ENCODE results near the gene MRPL2.

Gene MRPL2
- total RNA-seq, result 1.6 to 3.7 (median 1.9) reads per million in 3 donors

GRCh38 chr6:43059168-43060033 lies at the start of gene MRPL2, which contains the start of gene KLC4:
Gene MRPL2, minus strand, starts transcription at chr6:43059434. Its CDS starts 53 bp downstream, at chr6:43059381.
Gene KLC4, plus strand, starts transcription at chr6:43059631. Its CDS starts 1,705 bp downstream, at chr6:43061336.
- H3K4me3 ChIP-seq (ENCODE audit: insufficient read depth, low read depth, low read length, poor library complexity, severe bottlenecking), result peak within 1 kb of the TSS; percentile 97
- H3K27me3 ChIP-seq (replicated peaks; ENCODE audit: control insufficient read depth, insufficient read depth, low read length, poor library complexity, severe bottlenecking), result no peaks in the 10 kb centered on the region
- peaks cover 22% of the 10 kb centered on the region for H3K4me1 ChIP-seq (ENCODE audit: control insufficient read depth, insufficient read depth, low read length, poor library complexity, severe bottlenecking)
- H3K27ac ChIP-seq (ENCODE audit: insufficient read depth, low read length, poor library complexity, severe bottlenecking), result peak within 1 kb of the TSS; percentile 89
- H3K36me3 ChIP-seq (ENCODE audit: control insufficient read depth, insufficient read depth, low read length), result peaks cover 17% of the 10 kb centered on the region
- peak; percentile 93 to 98 (median 96) for DNase-seq
- no peaks in the 10 kb centered on the region for H3K9me3 ChIP-seq (ENCODE audit: control insufficient read depth, low read length)

- Histone ChIP-seq H3K27ac (ENCODE audit: insufficient read depth, low read length, poor library complexity, severe bottlenecking) (no peak overlapping the region), H3K36me3 (ENCODE audit: control insufficient read depth, insufficient read depth, low read length) (no peaks in the 10 kb centered on the region), H3K9me3 (ENCODE audit: control insufficient read depth, low read length) (no peaks in the 10 kb centered on the region), H3K4me3 (ENCODE audit: insufficient read depth, low read depth, low read length, poor library complexity, severe bottlenecking) (no peak overlapping the region), H3K4me1 (ENCODE audit: control insufficient read depth, insufficient read depth, low read length, poor library complexity, severe bottlenecking) (no peaks in the 10 kb centered on the region), H3K27me3 (replicated peaks; ENCODE audit: control insufficient read depth, insufficient read depth, low read length, poor library complexity, severe bottlenecking) (no peaks in the 10 kb centered on the region)
- no peak for DNase-seq
Measured at GRCh38 chr6:43107344-43108062, 48.3 kb upstream of the MRPL2 start.

GRCh38 chr6:43105538-43106222 lies 46.4 kb upstream of the MRPL2 start:
- H3K36me3 ChIP-seq (ENCODE audit: control insufficient read depth, insufficient read depth, low read length), result no peaks in the 10 kb centered on the region
- no peak overlapping the region for H3K4me3 ChIP-seq (ENCODE audit: insufficient read depth, low read depth, low read length, poor library complexity, severe bottlenecking)
- H3K27me3 ChIP-seq (replicated peaks; ENCODE audit: control insufficient read depth, insufficient read depth, low read length, poor library complexity, severe bottlenecking), result no peaks in the 10 kb centered on the region
- no peaks in the 10 kb centered on the region for H3K9me3 ChIP-seq (ENCODE audit: control insufficient read depth, low read length)
- DNase-seq, result no peak
- no peak overlapping the region for H3K27ac ChIP-seq (ENCODE audit: insufficient read depth, low read length, poor library complexity, severe bottlenecking)
- no peaks in the 10 kb centered on the region for H3K4me1 ChIP-seq (ENCODE audit: control insufficient read depth, insufficient read depth, low read length, poor library complexity, severe bottlenecking)

- H3K27ac ChIP-seq (ENCODE audit: insufficient read depth, low read length, poor library complexity, severe bottlenecking), result no peak overlapping the region
- no peaks in the 10 kb centered on the region for H3K36me3 ChIP-seq (ENCODE audit: control insufficient read depth, insufficient read depth, low read length)
- no peak overlapping the region for H3K4me3 ChIP-seq (ENCODE audit: insufficient read depth, low read depth, low read length, poor library complexity, severe bottlenecking)
- no peaks in the 10 kb centered on the region for H3K9me3 ChIP-seq (ENCODE audit: control insufficient read depth, low read length)
- no peak for DNase-seq
- no peaks in the 10 kb centered on the region for H3K4me1 ChIP-seq (ENCODE audit: control insufficient read depth, insufficient read depth, low read length, poor library complexity, severe bottlenecking)
- H3K27me3 ChIP-seq (replicated peaks; ENCODE audit: control insufficient read depth, insufficient read depth, low read length, poor library complexity, severe bottlenecking), result no peaks in the 10 kb centered on the region
Measured at GRCh38 chr6:43103253-43103876, 44.1 kb upstream of the MRPL2 start.

GRCh38 chr6:43101497-43101896 lies 42.3 kb upstream of the MRPL2 start:
- Histone ChIP-seq H3K27ac (ENCODE audit: insufficient read depth, low read length, poor library complexity, severe bottlenecking) (no peak overlapping the region), H3K36me3 (ENCODE audit: control insufficient read depth, insufficient read depth, low read length) (no peaks in the 10 kb centered on the region), H3K4me3 (ENCODE audit: insufficient read depth, low read depth, low read length, poor library complexity, severe bottlenecking) (no peak overlapping the region), H3K9me3 (ENCODE audit: control insufficient read depth, low read length) (no peaks in the 10 kb centered on the region), H3K4me1 (ENCODE audit: control insufficient read depth, insufficient read depth, low read length, poor library complexity, severe bottlenecking) (no peaks in the 10 kb centered on the region), H3K27me3 (replicated peaks; ENCODE audit: control insufficient read depth, insufficient read depth, low read length, poor library complexity, severe bottlenecking) (no peaks in the 10 kb centered on the region)
- no peak for DNase-seq

GRCh38 chr6:43097502-43097901 lies 38.3 kb upstream of the MRPL2 start:
- no peak for DNase-seq
- Histone ChIP-seq H3K36me3 (ENCODE audit: control insufficient read depth, insufficient read depth, low read length) (no peaks in the 10 kb centered on the region), H3K4me1 (ENCODE audit: control insufficient read depth, insufficient read depth, low read length, poor library complexity, severe bottlenecking) (no peaks in the 10 kb centered on the region), H3K27me3 (replicated peaks; ENCODE audit: control insufficient read depth, insufficient read depth, low read length, poor library complexity, severe bottlenecking) (no peaks in the 10 kb centered on the region), H3K27ac (ENCODE audit: insufficient read depth, low read length, poor library complexity, severe bottlenecking) (no peak overlapping the region), H3K4me3 (ENCODE audit: insufficient read depth, low read depth, low read length, poor library complexity, severe bottlenecking) (no peak overlapping the region), H3K9me3 (ENCODE audit: control insufficient read depth, low read length) (no peaks in the 10 kb centered on the region)

- no peaks in the 10 kb centered on the region for H3K36me3 ChIP-seq (ENCODE audit: control insufficient read depth, insufficient read depth, low read length)
- no peak for DNase-seq
- H3K27me3 ChIP-seq (replicated peaks; ENCODE audit: control insufficient read depth, insufficient read depth, low read length, poor library complexity, severe bottlenecking), result no peaks in the 10 kb centered on the region
- H3K27ac ChIP-seq (ENCODE audit: insufficient read depth, low read length, poor library complexity, severe bottlenecking), result no peak overlapping the region
- H3K4me3 ChIP-seq (ENCODE audit: insufficient read depth, low read depth, low read length, poor library complexity, severe bottlenecking), result no peak overlapping the region
- H3K4me1 ChIP-seq (ENCODE audit: control insufficient read depth, insufficient read depth, low read length, poor library complexity, severe bottlenecking), result no peaks in the 10 kb centered on the region
- H3K9me3 ChIP-seq (ENCODE audit: control insufficient read depth, low read length), result no peaks in the 10 kb centered on the region
Measured at GRCh38 chr6:43097098-43097489, 37.9 kb upstream of the MRPL2 start.

GRCh38 chr6:43096451-43097097 lies 37.3 kb upstream of the MRPL2 start:
- no peak overlapping the region for H3K27ac ChIP-seq (ENCODE audit: insufficient read depth, low read length, poor library complexity, severe bottlenecking)

GRCh38 chr6:43095939-43096338 lies 36.7 kb upstream of the MRPL2 start:
- no peak overlapping the region for H3K4me3 ChIP-seq (ENCODE audit: insufficient read depth, low read depth, low read length, poor library complexity, severe bottlenecking)
- no peak overlapping the region for H3K27ac ChIP-seq (ENCODE audit: insufficient read depth, low read length, poor library complexity, severe bottlenecking)
- H3K9me3 ChIP-seq (ENCODE audit: control insufficient read depth, low read length), result no peaks in the 10 kb centered on the region
- H3K4me1 ChIP-seq (ENCODE audit: control insufficient read depth, insufficient read depth, low read length, poor library complexity, severe bottlenecking), result no peaks in the 10 kb centered on the region
- no peak for DNase-seq
- H3K36me3 ChIP-seq (ENCODE audit: control insufficient read depth, insufficient read depth, low read length), result no peaks in the 10 kb centered on the region
- H3K27me3 ChIP-seq (replicated peaks; ENCODE audit: control insufficient read depth, insufficient read depth, low read length, poor library complexity, severe bottlenecking), result no peaks in the 10 kb centered on the region

More at GRCh38 chr6:43096451-43097097, 37.3 kb upstream of the MRPL2 start:
- DNase-seq, result no peak
- no peaks in the 10 kb centered on the region for H3K9me3 ChIP-seq (ENCODE audit: control insufficient read depth, low read length)
- H3K4me3 ChIP-seq (ENCODE audit: insufficient read depth, low read depth, low read length, poor library complexity, severe bottlenecking), result no peak overlapping the region
- no peaks in the 10 kb centered on the region for H3K4me1 ChIP-seq (ENCODE audit: control insufficient read depth, insufficient read depth, low read length, poor library complexity, severe bottlenecking)
- no peaks in the 10 kb centered on the region for H3K27me3 ChIP-seq (replicated peaks; ENCODE audit: control insufficient read depth, insufficient read depth, low read length, poor library complexity, severe bottlenecking)
- no peaks in the 10 kb centered on the region for H3K36me3 ChIP-seq (ENCODE audit: control insufficient read depth, insufficient read depth, low read length)

Measured in effector memory CD4-positive, alpha-beta T cell (primary cell).